ENCODE results near the gene TSHZ3.

Gene TSHZ3

DNA sequence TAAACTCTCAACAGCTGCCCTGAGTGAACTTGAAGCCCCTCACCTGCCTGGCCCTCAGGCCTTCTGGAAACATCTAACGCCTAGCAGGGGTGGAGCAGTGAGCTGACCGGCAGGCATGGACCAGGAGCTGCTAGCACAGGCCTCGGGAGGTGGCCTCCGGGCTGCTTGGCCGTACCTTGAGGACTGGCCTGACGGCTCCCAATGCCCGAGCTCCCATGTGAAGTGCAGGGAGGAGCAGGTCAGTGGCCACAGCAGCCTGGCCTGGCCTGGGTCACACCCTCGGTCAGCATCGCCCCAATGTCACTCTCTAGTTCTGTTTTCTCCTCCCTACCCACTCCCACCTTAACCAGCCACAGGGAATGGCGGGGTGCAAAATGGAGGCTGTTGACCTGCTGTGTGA lies 19.0 kb downstream of the TSHZ3 start:
- TF ChIP-seq, protein P1, sequence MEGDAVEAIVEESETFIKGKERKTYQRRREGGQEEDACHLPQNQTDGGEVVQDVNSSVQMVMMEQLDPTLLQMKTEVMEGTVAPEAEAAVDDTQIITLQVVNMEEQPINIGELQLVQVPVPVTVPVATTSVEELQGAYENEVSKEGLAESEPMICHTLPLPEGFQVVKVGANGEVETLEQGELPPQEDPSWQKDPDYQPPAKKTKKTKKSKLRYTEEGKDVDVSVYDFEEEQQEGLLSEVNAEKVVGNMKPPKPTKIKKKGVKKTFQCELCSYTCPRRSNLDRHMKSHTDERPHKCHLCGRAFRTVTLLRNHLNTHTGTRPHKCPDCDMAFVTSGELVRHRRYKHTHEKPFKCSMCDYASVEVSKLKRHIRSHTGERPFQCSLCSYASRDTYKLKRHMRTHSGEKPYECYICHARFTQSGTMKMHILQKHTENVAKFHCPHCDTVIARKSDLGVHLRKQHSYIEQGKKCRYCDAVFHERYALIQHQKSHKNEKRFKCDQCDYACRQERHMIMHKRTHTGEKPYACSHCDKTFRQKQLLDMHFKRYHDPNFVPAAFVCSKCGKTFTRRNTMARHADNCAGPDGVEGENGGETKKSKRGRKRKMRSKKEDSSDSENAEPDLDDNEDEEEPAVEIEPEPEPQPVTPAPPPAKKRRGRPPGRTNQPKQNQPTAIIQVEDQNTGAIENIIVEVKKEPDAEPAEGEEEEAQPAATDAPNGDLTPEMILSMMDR (conservative IDR thresholded peaks at IDR 0.05; ENCODE audit: low read length): no peak
- TF ChIP-seq EZH2phosphoT487 (IDR thresholded peaks at IDR 0.05; ENCODE audit: borderline replicate concordance): no peak
- 0 out of 2 replicates have a peak, but pooled peaks cover 4% of the 10 kb centered on the region for H3K79me2 ChIP-seq (ENCODE audit: insufficient read depth, low read length)
- no peaks in the 10 kb centered on the region for H3K4me1 ChIP-seq (ENCODE audit: insufficient read depth, low read length, poor library complexity, severe bottlenecking)
- H3K4me3 ChIP-seq (ENCODE audit: low read length, poor library complexity, severe bottlenecking): no peak overlapping the region
- H3K27me3 ChIP-seq (ENCODE audit: insufficient read depth, low read length, poor library complexity, severe bottlenecking): no peaks in the 10 kb centered on the region
- no peaks in the 10 kb centered on the region for H3F3A ChIP-seq (ENCODE audit: low read depth)
- H3K4me2 ChIP-seq (ENCODE audit: low read depth, low read length, poor library complexity, severe bottlenecking): no peak overlapping the region
- H3K9me3 ChIP-seq (ENCODE audit: insufficient read depth, low read depth, low read length): no peaks in the 10 kb centered on the region; the same call in 1 of the 2 replicates
- H4K20me1 ChIP-seq (ENCODE audit: insufficient read depth, low read length, poor library complexity, severe bottlenecking): no peaks in the 10 kb centered on the region
- H3K9me2 ChIP-seq (replicated peaks; ENCODE audit: low read depth, low read length): no peaks in the 10 kb centered on the region
- H3K9ac ChIP-seq (ENCODE audit: low read depth, low read length, poor library complexity, severe bottlenecking): no peak overlapping the region
- no peak overlapping the region for H2AFZ ChIP-seq (ENCODE audit: low read length)
- H3K36me3 ChIP-seq (ENCODE audit: insufficient read depth, low read length): no peaks in the 10 kb centered on the region

DNA sequence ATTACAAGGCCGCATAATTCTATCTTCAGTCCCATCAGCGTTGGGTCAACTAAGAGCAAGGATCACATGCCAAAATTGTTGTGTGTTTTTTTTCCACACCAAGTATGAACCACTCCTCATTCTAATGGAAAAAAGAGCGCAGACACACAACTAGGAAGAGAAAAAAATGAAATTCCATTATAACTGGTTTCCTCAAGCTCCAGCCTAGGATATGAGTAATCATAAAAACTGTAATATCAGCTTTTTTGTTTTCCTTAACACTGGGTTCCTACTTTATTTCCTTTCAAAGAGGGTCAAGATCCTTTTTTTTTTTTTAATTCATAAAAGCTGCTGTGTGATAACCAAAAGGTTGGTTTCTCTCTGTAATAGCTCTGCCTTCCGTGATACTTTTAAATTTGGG lies 19.4 kb downstream of the TSHZ3 start:
- TF ChIP-seq EZH2phosphoT487 (IDR thresholded peaks at IDR 0.05; ENCODE audit: borderline replicate concordance): no peak
- TF ChIP-seq, protein P1 (conservative IDR thresholded peaks at IDR 0.05; ENCODE audit: low read length): no peak

DNA sequence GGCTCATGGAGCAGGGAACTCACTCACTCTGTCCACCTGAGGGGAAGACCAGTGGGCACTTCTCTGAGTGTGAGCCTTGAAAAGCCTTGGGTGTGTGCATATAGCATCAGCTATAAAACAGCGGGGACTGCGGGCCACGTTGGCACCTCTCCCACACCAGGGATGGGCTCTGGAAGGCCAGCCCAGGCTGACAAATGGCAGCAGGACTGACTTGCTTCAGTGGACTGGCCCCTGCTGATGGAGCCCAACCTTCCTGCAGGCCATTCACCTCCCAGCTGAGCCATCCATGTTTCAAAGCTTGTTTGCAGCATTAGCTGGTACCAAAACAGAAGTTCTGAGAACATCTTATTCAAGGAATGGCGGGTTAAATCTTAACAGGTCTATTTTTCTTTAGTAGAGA lies 21.0 kb downstream of the TSHZ3 start:
- H4K20me1 ChIP-seq (ENCODE audit: insufficient read depth, low read length, poor library complexity, severe bottlenecking): no peaks in the 10 kb centered on the region
- no peak overlapping the region for H3K4me3 ChIP-seq (ENCODE audit: low read length, poor library complexity, severe bottlenecking)
- no peak overlapping the region for H3K9ac ChIP-seq (ENCODE audit: low read depth, low read length, poor library complexity, severe bottlenecking)
- no peaks in the 10 kb centered on the region for H3K9me2 ChIP-seq (replicated peaks; ENCODE audit: low read depth, low read length)
- TF ChIP-seq, protein P1 (conservative IDR thresholded peaks at IDR 0.05; ENCODE audit: low read length): no peak
- no peak for TF ChIP-seq EZH2phosphoT487 (IDR thresholded peaks at IDR 0.05; ENCODE audit: borderline replicate concordance)
- no peaks in the 10 kb centered on the region; the same call in 1 of the 2 replicates for H3K9me3 ChIP-seq (ENCODE audit: insufficient read depth, low read depth, low read length)
- no peaks in the 10 kb centered on the region for H3K27me3 ChIP-seq (ENCODE audit: insufficient read depth, low read length, poor library complexity, severe bottlenecking)
- H3K4me1 ChIP-seq (ENCODE audit: insufficient read depth, low read length, poor library complexity, severe bottlenecking): no peaks in the 10 kb centered on the region
- no peaks in the 10 kb centered on the region for H3F3A ChIP-seq (ENCODE audit: low read depth)
- H3K36me3 ChIP-seq (ENCODE audit: insufficient read depth, low read length): no peaks in the 10 kb centered on the region
- no peak overlapping the region for H3K4me2 ChIP-seq (ENCODE audit: low read depth, low read length, poor library complexity, severe bottlenecking)
- H3K79me2 ChIP-seq (ENCODE audit: insufficient read depth, low read length): 0 out of 2 replicates have a peak, but pooled peaks cover 4% of the 10 kb centered on the region
- H2AFZ ChIP-seq (ENCODE audit: low read length): no peak overlapping the region

More for the DNA sequence above, 19.4 kb downstream of the TSHZ3 start:
- no peak overlapping the region for H3K4me2 ChIP-seq (ENCODE audit: low read depth, low read length, poor library complexity, severe bottlenecking)
- no peaks in the 10 kb centered on the region for H3K4me1 ChIP-seq (ENCODE audit: insufficient read depth, low read length, poor library complexity, severe bottlenecking)
- no peaks in the 10 kb centered on the region for H3K36me3 ChIP-seq (ENCODE audit: insufficient read depth, low read length)
- 0 out of 2 replicates have a peak, but pooled peaks cover 4% of the 10 kb centered on the region for H3K79me2 ChIP-seq (ENCODE audit: insufficient read depth, low read length)
- H3K9me3 ChIP-seq (ENCODE audit: insufficient read depth, low read depth, low read length): no peaks in the 10 kb centered on the region; the same call in 1 of the 2 replicates
- H3K27me3 ChIP-seq (ENCODE audit: insufficient read depth, low read length, poor library complexity, severe bottlenecking): no peaks in the 10 kb centered on the region
- no peak overlapping the region for H3K9ac ChIP-seq (ENCODE audit: low read depth, low read length, poor library complexity, severe bottlenecking)
- no peaks in the 10 kb centered on the region for H3F3A ChIP-seq (ENCODE audit: low read depth)
- no peaks in the 10 kb centered on the region for H3K9me2 ChIP-seq (replicated peaks; ENCODE audit: low read depth, low read length)
- H3K4me3 ChIP-seq (ENCODE audit: low read length, poor library complexity, severe bottlenecking): no peak overlapping the region
- no peak overlapping the region for H2AFZ ChIP-seq (ENCODE audit: low read length)
- H4K20me1 ChIP-seq (ENCODE audit: insufficient read depth, low read length, poor library complexity, severe bottlenecking): no peaks in the 10 kb centered on the region

All from Loucy (cell line).